Measurements from ENCODE around the gene BCL2L2. TPM values are rescaled to one million over a fixed set of nuclear protein-coding genes. Genes with fewer than 3 reads are reported as not detected.
A peak's percentile ranks its signal among the peaks of the same experiment; 100 is the strongest.

The BCL2L2 gene
- total and polyA plus RNA-seq, 2 donors (not counting 1 experiment from before 2014, with no cell fraction given) = 5.4 to 17.8 TPM

- DNase-seq (no peak), ATAC-seq (ENCODE audit: low read depth) (no peak)
- no peak for TF ChIP-seq EZH2 (IDR thresholded peaks at IDR 0.05; ENCODE audit: borderline replicate concordance, insufficient read depth, low read depth, low read length, poor library complexity, severe bottlenecking)
- no peak for TF ChIP-seq CTCF (IDR thresholded peaks at IDR 0.05)
- Histone ChIP-seq H3K4me3 (ENCODE audit: control extremely low read depth in 1 of 5, extremely low read depth in 1 of 5, insufficient read depth in 1 of 5, low read depth in 2 of 5, low read length in 4 of 5) (peak overlapping the region in 4 of 5 experiments; percentile 31 to 59 (median 46)), H3K4me1 (ENCODE audit: control insufficient read depth in 2 of 2, insufficient read depth in 2 of 2, low read length in 2 of 2) (peaks cover 14 to 30% of the 10 kb centered on the region in 2 donors), H4K20me1 (ENCODE audit: control insufficient read depth, insufficient read depth, low read length, poor library complexity, severe bottlenecking) (no peaks in the 10 kb centered on the region), H3K79me2 (ENCODE audit: control insufficient read depth, insufficient read depth, low read length) (no peaks in the 10 kb centered on the region), H3K9me3 (ENCODE audit: control extremely low read depth in 1 of 3, control insufficient read depth in 2 of 3, insufficient read depth in 1 of 3, low read length in 2 of 3) (peaks cover 0 to 3% (median 0%) of the 10 kb centered on the region in 3 donors), H2AFZ (ENCODE audit: insufficient read depth, low read depth, low read length, poor library complexity, severe bottlenecking) (peak overlapping the region; percentile 86), H3K36me3 (replicated peaks in 1 of 2; ENCODE audit: control extremely low read depth in 1 of 2, control insufficient read depth in 1 of 2, extremely low read depth in 1 of 2, insufficient read depth in 2 of 2, low read length in 1 of 2) (no peaks in the 10 kb centered on the region), H3K27me3 (replicated peaks in 1 of 4; ENCODE audit: control extremely low read depth in 1 of 4, control insufficient read depth in 3 of 4, insufficient read depth in 4 of 4, low read length in 3 of 4) (no peaks in the 10 kb centered on the region), H3K27ac (ENCODE audit: low read length in 2 of 2) (peak overlapping the region; percentile 54 to 78), H3K9ac (ENCODE audit: low read length) (peak overlapping the region; percentile 64), H3K4me2 (replicated peaks; ENCODE audit: low read depth, low read length, poor library complexity, severe bottlenecking) (peak overlapping the region; percentile 76)
- H3K27me3 Mint-ChIP-seq = no peaks in the 10 kb centered on the region
- H3K9me3 Mint-ChIP-seq (ENCODE audit: insufficient read depth) = no peaks in the 10 kb centered on the region
- peaks cover 33% of the 10 kb centered on the region for H3K4me1 Mint-ChIP-seq
- ChIA-PET POLR2A (interaction anchor here (0.6 to 1.8 kb wide), 3 partner anchors 10 to 41 kb away, joined by 3 to 13 read pairs (median 7); partner anchors contain the start of gene PABPN1), CTCF (interaction anchor here (2.9 to 3.2 kb wide), 2 partner anchors 12 to 14 kb away, joined by 12 to 27 read pairs; partner anchors contain the start of gene PABPN1)
- H3K27ac Mint-ChIP-seq = peak overlapping the region; percentile 85
- intact Hi-C loops (cut with micrococcal nuclease) = loop anchor here (10.0 kb wide), 1 partner anchor 302 kb away; no protein-coding TSS in a partner anchor
- 29% methylated on average over 4 of the region's 5 CpGs for WGBS (ENCODE audit: insufficient coverage)
- H3K4me3 Mint-ChIP-seq = peak overlapping the region; percentile 81
Measured at GRCh38 chr14:23307146-23307530, 505 bp downstream of the BCL2L2 start.

Measured in B cell (primary cell).